Measurements from ENCODE around the gene EML6. TPM values are rescaled to one million over a fixed set of nuclear protein-coding genes. Genes with fewer than 3 reads are reported as not detected.

Gene EML6
- total and polyA plus RNA-seq, 2 of the 8 experiments (the other 6 are each of a cell fraction or from before 2014, with no cell fraction given) = 1.2 to 1.6 TPM

GRCh38 chr2:54935389-54935788 is 211.9 kb downstream of the EML6 start:
- WGBS, 2 experiments (ENCODE audit: extremely low coverage in 1 of 2, insufficient coverage in 1 of 2, insufficient read length in 1 of 2, insufficient replicate concordance in 2 of 2, low coverage in 1 of 2, low lambda C conversion rate in 2 of 2, missing lambda C conversion rate in 1 of 2) = 88% methylated on average over 4 of the region's 4 CpGs; no CpG with 5 or more reads in 1 of the 2 experiments
- POLR2A ChIA-PET (ENCODE audit: partially characterized antibody) = no interaction called here

More at GRCh38 chr2:54935389-54935788, 211.9 kb downstream of the EML6 start:
- DNase-seq (ENCODE audit: low read depth in 1 of 2, low spot score in 2 of 2) (no peak), FAIRE-seq (no peak)
- CTCF ChIA-PET (ENCODE audit: partially characterized antibody) = interaction anchor here (0.7 kb wide), 1 partner anchor 45 kb away, joined by 3 read pairs; no protein-coding TSS in a partner anchor
- no peak overlapping the region for H2BK5ac ChIP-seq (ENCODE audit: low read depth, low read length)
- H4K5ac ChIP-seq (ENCODE audit: insufficient read length, low read depth, low read length) = no peak overlapping the region
- H4K91ac ChIP-seq (replicated peaks; ENCODE audit: insufficient read length, low read length) = no peak overlapping the region
- no peak overlapping the region for H3K23ac ChIP-seq (ENCODE audit: insufficient read length)
- no peaks in the 10 kb centered on the region for H3K79me2 ChIP-seq (ENCODE audit: control insufficient read depth in 1 of 2, insufficient read depth in 2 of 2, low read length in 2 of 2)
- H2BK15ac ChIP-seq (ENCODE audit: low read length) = no peak overlapping the region
- no peak overlapping the region for H4K8ac ChIP-seq (ENCODE audit: extremely low read depth, insufficient read depth, low read length)
- H2BK20ac ChIP-seq (ENCODE audit: low read length) = no peak overlapping the region
- no peaks in the 10 kb centered on the region for H3K79me1 ChIP-seq (ENCODE audit: low read depth, low read length)
- no peak overlapping the region for H3K14ac ChIP-seq (ENCODE audit: insufficient read length)
- H3K4me3 ChIP-seq (ENCODE audit: extremely low read depth in 1 of 4, insufficient read depth in 2 of 4, low read depth in 3 of 4, low read length in 4 of 4) = no peak overlapping the region
- no peaks in the 10 kb centered on the region; a peak in 1 of 4 replicates for H3K9me3 ChIP-seq (ENCODE audit: insufficient read depth in 2 of 2, low read depth in 1 of 2, low read length in 1 of 2)
- H4K20me1 ChIP-seq (replicated peaks in 1 of 2; ENCODE audit: control insufficient read depth in 1 of 2, insufficient read depth in 2 of 2, low read length in 2 of 2) = no peaks in the 10 kb centered on the region
- no peak overlapping the region for H3K27ac ChIP-seq (ENCODE audit: low read depth, low read length)
- H3K27me3 ChIP-seq (replicated peaks in 1 of 4; ENCODE audit: control insufficient read depth in 3 of 4, extremely low read depth in 1 of 4, insufficient read depth in 3 of 4, low read length in 3 of 4) = no peaks in the 10 kb centered on the region
- no peak overlapping the region for H2BK12ac ChIP-seq (ENCODE audit: low read depth, low read length)
- H3K9ac ChIP-seq (replicated peaks in 1 of 4; ENCODE audit: extremely low read depth in 1 of 4, low read depth in 3 of 4, low read length in 3 of 4) = no peak overlapping the region
- H3K36me3 ChIP-seq (ENCODE audit: control insufficient read depth in 2 of 4, insufficient read depth in 4 of 4, low read length in 3 of 4) = no peaks in the 10 kb centered on the region
- no peak overlapping the region for H3K56ac ChIP-seq (replicated peaks; ENCODE audit: insufficient read length, low read depth, low read length)
- H3K4me1 ChIP-seq (replicated peaks in 1 of 4; ENCODE audit: control insufficient read depth in 3 of 4, insufficient read depth in 4 of 4, low read length in 3 of 4) = no peaks in the 10 kb centered on the region
- no peak overlapping the region for H2AFZ ChIP-seq (ENCODE audit: low read length)
- no peak overlapping the region for H2BK120ac ChIP-seq (replicated peaks; ENCODE audit: low read depth, low read length)
- TF ChIP-seq TEAD4 (IDR thresholded peaks at IDR 0.05; ENCODE audit: low read depth, low read length) (no peak), USF2 (IDR thresholded peaks at IDR 0.05; ENCODE audit: low read length) (no peak), KDM4A (IDR thresholded peaks at IDR 0.05; ENCODE audit: low read depth, low read length, severe bottlenecking) (no peak), ASH2L (IDR thresholded peaks at IDR 0.05; ENCODE audit: low read length) (no peak)
- H3K4ac ChIP-seq (replicated peaks; ENCODE audit: insufficient read length, low read depth, low read length) = no peak overlapping the region
- no peaks in the 10 kb centered on the region for H3K23me2 ChIP-seq (ENCODE audit: low read depth, low read length)
- H3K18ac ChIP-seq (ENCODE audit: extremely low read depth, low read length) = no peak overlapping the region
- no peak overlapping the region for H3K4me2 ChIP-seq (ENCODE audit: insufficient read depth in 1 of 2, low read depth in 2 of 2, low read length in 2 of 2)
- H2AK5ac ChIP-seq (ENCODE audit: low read depth, low read length) = no peak overlapping the region
